Testis (tissue), 3 donors: ENCODE measurements around the gene OR1F1. TPM values are rescaled to one million over a fixed set of nuclear protein-coding genes. Genes with fewer than 3 reads are reported as not detected.
"Not testable (repeated sequence)": the region's sequence is repeated elsewhere in the genome, so short reads cannot be mapped to it uniquely, and the experiment has no call there.

Experiments used
- DNase-seq: peaks from one replicate; pipeline ENCODE4 v3.0.0-alpha.2; 2019
- H3K27ac ChIP-seq, 2 donors: fragments of 200-600 bp; sonication (generic); one replicate each; pipeline ENCODE4 v1.5.1; 2019
- H3K27me3 ChIP-seq: fragments of 200-600 bp; sonication (generic); one replicate; pipeline ENCODE4 v1.5.1; 2019
- H3K36me3 ChIP-seq: fragments of 200-600 bp; sonication (generic); one replicate; pipeline ENCODE4 v1.5.1; 2017; ENCODE audit warnings: low read depth; ENCODE audit errors: missing control alignments
- H3K4me1 ChIP-seq: fragments of 200-600 bp; sonication (generic); one replicate; pipeline ENCODE4 v1.5.1; 2019
- H3K4me3 ChIP-seq, 2 donors: fragments of 200-600 bp; sonication (generic); one replicate each; pipeline ENCODE4 v1.5.1; 2017 to 2019
- H3K9me3 ChIP-seq: fragments of 200-600 bp; sonication (generic); one replicate; pipeline ENCODE4 v1.5.1; 2017
- CTCF ChIP-seq, 3 experiments: fragments of 450-650 bp in 2 of 3; fragments of 200-600 bp in 1 of 3; sonication (generic) in 1 of 3; IDR thresholded peaks; one replicate each; pipeline ENCODE4 v1.5.1; 2016 to 2019; ENCODE audit warnings: antibody characterized with exemption in 3 of 3, mild to moderate bottlenecking in 2 of 3, moderate library complexity in 1 of 3
- POLR2A ChIP-seq: fragments of 450-650 bp; IDR thresholded peaks from one replicate; pipeline ENCODE4 v1.6.1; 2017; ENCODE audit warnings: antibody characterized with exemption, mild to moderate bottlenecking, moderate library complexity
- WGBS, 2 donors: methylation state at CpG; one replicate each; pipeline ENCODE4 v1.1.5; 2018; 5-methylcytosine and 5-hydroxymethylcytosine counted together
- intact Hi-C: fragments of 100-400 bp; cut with DNase I; formaldehyde crosslinking; loops from one replicate; pipeline ENCODE4 v1.15.1; 2023; ENCODE audit warnings: low total_unique reads
- polyA plus RNA-seq: library from polyadenylated mRNA; stranded (reverse); fragments of 350-450 nt; fragmentation: Illumina TruSeq; extraction: RNeasy Lipid Tissue Mini Kit (QIAGEN cat#74804); gene quantifications from one replicate; pipeline ENCODE4 v1.2.3, GENCODE V29; 2014; ENCODE audit warnings: low read depth, low replicate concordance; ENCODE audit not compliant: insufficient read depth
- total RNA-seq, 2 donors: library from RNA; depleted of rRNA; stranded (reverse); fragments of >200 nt; gene quantifications; one replicate each; pipeline ENCODE4 v1.2.3, GENCODE V29; 2016

The OR1F1 gene
- total and polyA plus RNA-seq, 3 donors from 2014 or later: not detected

DNA sequence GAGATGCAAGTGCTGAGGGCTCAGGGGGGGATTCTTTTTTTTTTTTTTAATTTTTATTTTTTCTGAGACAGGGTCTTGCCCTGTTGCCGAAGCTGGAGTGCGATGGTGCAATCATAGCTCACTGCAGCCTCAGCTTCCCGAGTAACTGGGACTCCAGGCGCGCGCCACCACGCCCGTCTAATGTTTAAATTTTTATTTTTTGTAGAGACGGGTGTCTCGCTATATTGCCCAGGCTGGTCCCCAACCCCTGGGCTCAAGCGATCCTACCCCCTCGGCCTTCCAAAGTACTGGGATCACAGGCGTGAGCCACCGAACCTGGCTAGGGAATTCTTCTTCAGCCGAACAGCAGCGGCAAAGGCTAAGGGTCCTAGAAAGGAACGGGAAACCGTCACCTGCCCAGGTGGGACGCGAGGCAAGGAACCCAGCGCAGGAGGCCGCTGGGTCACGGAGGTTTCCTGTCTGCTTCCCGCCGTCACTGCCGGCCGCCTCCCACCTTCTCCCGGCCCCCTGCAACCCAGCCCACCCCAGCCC is 13.3 kb upstream of the OR1F1 start:
- intact Hi-C loops: no loop called here
- 15 to 19% methylated on average over 27 to 28 of the region's 28 CpGs for WGBS, 2 donors
- no peaks in the 10 kb centered on the region for H3K36me3 ChIP-seq
- TF ChIP-seq CTCF (IDR thresholded peaks at IDR 0.05): no peak
- DNase-seq: no peak
- H3K27ac ChIP-seq: no peak overlapping the region
- H3K9me3 ChIP-seq: no peaks in the 10 kb centered on the region
- H3K27me3 ChIP-seq: no peaks in the 10 kb centered on the region
- peak overlapping the region in 1 of 2 donors; percentile 8 for H3K4me3 ChIP-seq
- peaks cover 8% of the 10 kb centered on the region for H3K4me1 ChIP-seq

- intact Hi-C loops: no loop called here
- H3K9me3 ChIP-seq: no peaks in the 10 kb centered on the region
- H3K27me3 ChIP-seq: no peaks in the 10 kb centered on the region
- 11% methylated on average over 18 to 28 of the region's 39 CpGs for WGBS, 2 donors
- no peaks in the 10 kb centered on the region for H3K36me3 ChIP-seq
- peaks cover 7% of the 10 kb centered on the region for H3K4me1 ChIP-seq
- TF ChIP-seq POLR2A (no peak), CTCF (IDR thresholded peaks at IDR 0.05) (no peak)
- peak overlapping the region in 1 of 2 donors; percentile 8 for H3K4me3 ChIP-seq
- DNase-seq: no peak
- H3K27ac ChIP-seq: no peak overlapping the region
These were observed 12.6 kb upstream of the OR1F1 start for GRCh38 chr16:3175157-3176093.

DNA sequence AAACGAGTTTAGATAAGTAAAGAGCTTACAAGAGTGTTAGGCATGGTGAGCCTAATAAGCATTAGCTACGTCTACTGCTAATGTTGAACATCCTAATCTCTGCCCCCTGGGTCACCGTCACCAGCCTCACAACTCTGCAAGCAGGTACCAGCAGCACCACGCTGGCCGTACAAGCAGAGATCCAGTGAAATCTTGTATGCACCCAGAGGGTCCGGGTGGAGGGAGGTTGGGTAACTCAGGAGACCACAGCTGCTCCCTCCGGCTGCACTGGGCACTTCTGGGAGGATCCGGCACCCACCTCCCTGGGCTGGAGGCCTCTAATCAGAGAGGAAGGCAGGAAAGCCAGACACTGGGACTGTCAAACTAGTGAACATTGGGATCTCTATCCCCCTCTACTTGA is 8.4 kb upstream of the OR1F1 start:
- no peak overlapping the region for H3K27ac ChIP-seq
- TF ChIP-seq CTCF (IDR thresholded peaks at IDR 0.05) (no peak), POLR2A (no peak)
- H3K4me1 ChIP-seq: peaks cover 5% of the 10 kb centered on the region
- 73 to 75% methylated on average over 8 of the region's 8 CpGs for WGBS, 2 donors
- intact Hi-C loops: no loop called here
- H3K36me3 ChIP-seq: no peaks in the 10 kb centered on the region
- H3K9me3 ChIP-seq: no peaks in the 10 kb centered on the region
- DNase-seq: no peak
- peaks cover 8% of the 10 kb centered on the region for H3K27me3 ChIP-seq
- no peak overlapping the region for H3K4me3 ChIP-seq

- no peak for DNase-seq
- no peak overlapping the region for H3K27ac ChIP-seq
- WGBS, 2 donors: 13 to 41% methylated on average over 21 of the region's 21 CpGs
- no peak overlapping the region for H3K4me3 ChIP-seq
- no peak for TF ChIP-seq POLR2A
- TF ChIP-seq CTCF (IDR thresholded peaks at IDR 0.05): no peak
- H3K4me1 ChIP-seq: peaks cover 5% of the 10 kb centered on the region
- intact Hi-C loops: no loop called here
- H3K9me3 ChIP-seq: no peaks in the 10 kb centered on the region
- no peaks in the 10 kb centered on the region for H3K36me3 ChIP-seq
- H3K27me3 ChIP-seq: peaks cover 8% of the 10 kb centered on the region
These were observed 7.5 kb upstream of the OR1F1 start for GRCh38 chr16:3180445-3180878.

GRCh38 chr16:3182293-3182607 is 5.8 kb upstream of the OR1F1 start:
- intact Hi-C loops, H3K9me3 ChIP-seq, H3K4me1 ChIP-seq, H3K27ac ChIP-seq, H3K36me3 ChIP-seq, H3K27me3 ChIP-seq, DNase-seq: not testable (repeated sequence)
- H3K4me3 ChIP-seq: peak overlapping the region in 1 of 2 donors; percentile 34
- WGBS, 2 donors: 24 to 33% methylated on average over 8 of the region's 8 CpGs
